Ascending aorta (tissue), 2 donors: ENCODE results near the gene HYAL1. TPM values are rescaled to one million over a fixed set of nuclear protein-coding genes. Genes with fewer than 3 reads are reported as not detected.

Experiments used
- DNase-seq, 2 donors: peaks; one replicate each; pipeline ENCODE4 v3.0.0-alpha.2; 2019; ENCODE audit warnings: low spot score in 2 of 2
- H3K27ac ChIP-seq, 2 donors: fragments of 200-600 bp; sonication (generic); one replicate each; pipeline ENCODE4 v1.5.1; 2016 to 2017; ENCODE audit warnings: mild to moderate bottlenecking in 1 of 2
- H3K27me3 ChIP-seq: fragments of 200-600 bp; sonication (generic); one replicate; pipeline ENCODE4 v1.5.1; 2017
- H3K36me3 ChIP-seq, 2 donors: fragments of 200-600 bp; sonication (generic); one replicate each; pipeline ENCODE4 v1.5.1; 2016
- H3K4me1 ChIP-seq, 2 donors: fragments of 200-600 bp; sonication (generic); one replicate each; pipeline ENCODE4 v1.5.1; 2016 to 2017; ENCODE audit warnings: mild to moderate bottlenecking in 1 of 2
- H3K4me3 ChIP-seq, 2 donors: fragments of 200-600 bp; sonication (generic); one replicate each; pipeline ENCODE4 v1.5.1; 2016 to 2017; ENCODE audit warnings: mild to moderate bottlenecking in 1 of 2
- H3K9me3 ChIP-seq, 2 donors: fragments of 200-600 bp; sonication (generic); one replicate each; pipeline ENCODE4 v1.5.1; 2016
- intact Hi-C: fragments of 100-400 bp; cut with DNase I; formaldehyde crosslinking; loops from one replicate; pipeline ENCODE4 v1.15.1; 2023
- total RNA-seq: library from RNA; depleted of rRNA; stranded (reverse); fragments of >200 nt; gene quantifications from one replicate; pipeline ENCODE4 v1.1.0, GENCODE V29; 2016
- TF ChIP-seq, protein P1 (sequence below), 3 experiments: fragments of 200-600 bp in 2 of 3; fragments of 450-650 bp in 1 of 3; sonication (generic) in 2 of 3; IDR thresholded peaks; one replicate each; pipeline ENCODE4 v1.5.1; 2016 to 2019; ENCODE audit warnings: antibody characterized with exemption in 3 of 3, mild to moderate bottlenecking in 1 of 3, moderate library complexity in 1 of 3

The HYAL1 gene
- total RNA-seq, 1 donor from 2014 or later: 49.5 TPM

DNA sequence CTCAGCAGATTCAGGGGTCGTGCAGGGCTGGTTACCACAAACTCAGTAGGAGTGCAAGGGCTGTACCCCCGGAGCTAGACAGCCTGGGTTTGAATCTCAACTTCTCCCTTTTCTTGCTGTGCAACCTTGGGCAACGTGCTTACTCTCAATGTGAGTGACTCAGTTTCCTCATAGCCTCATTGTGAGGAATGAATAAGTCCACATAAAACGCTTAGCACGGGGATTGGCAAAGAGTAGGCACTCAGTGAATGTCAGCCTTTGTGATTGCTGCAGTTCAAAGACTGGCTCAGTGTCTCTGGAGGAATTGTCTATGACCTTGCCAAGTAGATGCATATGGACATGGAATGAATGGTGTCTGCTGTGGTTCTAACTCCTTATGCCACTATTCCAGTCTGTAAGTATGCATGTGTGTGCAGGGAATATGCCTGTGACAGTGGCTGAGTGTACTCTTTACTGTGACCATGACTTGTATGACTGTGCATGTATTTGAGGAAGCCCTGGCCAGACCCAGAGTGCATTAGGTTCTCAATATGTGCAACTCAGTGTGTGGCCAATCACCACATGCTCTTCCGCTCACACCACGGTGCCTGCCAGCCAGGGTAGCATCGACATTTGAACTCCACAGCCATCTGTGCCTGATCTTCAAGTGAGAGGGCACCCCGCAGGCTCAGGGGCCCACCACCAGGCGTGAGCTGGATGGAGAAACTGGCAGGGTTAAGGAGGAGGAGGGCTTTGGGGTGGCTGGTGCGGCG, 3.3 kb downstream of the HYAL1 start:
- intact Hi-C loops: loop anchor here (1.0 to 2.0 kb wide), 2 partner anchors 21 to 35 kb away; no protein-coding TSS in a partner anchor
- Histone ChIP-seq H3K4me1 (peaks cover 13 to 19% of the 10 kb centered on the region in 2 donors), H3K4me3 (peak overlapping the region; percentile 43 to 89), H3K36me3 (peaks cover 0 to 10% of the 10 kb centered on the region in 2 donors), H3K9me3 (no peaks in the 10 kb centered on the region), H3K27me3 (no peaks in the 10 kb centered on the region), H3K27ac (peak overlapping the region; percentile 77 to 78)
- TF ChIP-seq, protein P1, sequence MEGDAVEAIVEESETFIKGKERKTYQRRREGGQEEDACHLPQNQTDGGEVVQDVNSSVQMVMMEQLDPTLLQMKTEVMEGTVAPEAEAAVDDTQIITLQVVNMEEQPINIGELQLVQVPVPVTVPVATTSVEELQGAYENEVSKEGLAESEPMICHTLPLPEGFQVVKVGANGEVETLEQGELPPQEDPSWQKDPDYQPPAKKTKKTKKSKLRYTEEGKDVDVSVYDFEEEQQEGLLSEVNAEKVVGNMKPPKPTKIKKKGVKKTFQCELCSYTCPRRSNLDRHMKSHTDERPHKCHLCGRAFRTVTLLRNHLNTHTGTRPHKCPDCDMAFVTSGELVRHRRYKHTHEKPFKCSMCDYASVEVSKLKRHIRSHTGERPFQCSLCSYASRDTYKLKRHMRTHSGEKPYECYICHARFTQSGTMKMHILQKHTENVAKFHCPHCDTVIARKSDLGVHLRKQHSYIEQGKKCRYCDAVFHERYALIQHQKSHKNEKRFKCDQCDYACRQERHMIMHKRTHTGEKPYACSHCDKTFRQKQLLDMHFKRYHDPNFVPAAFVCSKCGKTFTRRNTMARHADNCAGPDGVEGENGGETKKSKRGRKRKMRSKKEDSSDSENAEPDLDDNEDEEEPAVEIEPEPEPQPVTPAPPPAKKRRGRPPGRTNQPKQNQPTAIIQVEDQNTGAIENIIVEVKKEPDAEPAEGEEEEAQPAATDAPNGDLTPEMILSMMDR (IDR thresholded peaks at IDR 0.05): no peak
- DNase-seq: no peak

DNA sequence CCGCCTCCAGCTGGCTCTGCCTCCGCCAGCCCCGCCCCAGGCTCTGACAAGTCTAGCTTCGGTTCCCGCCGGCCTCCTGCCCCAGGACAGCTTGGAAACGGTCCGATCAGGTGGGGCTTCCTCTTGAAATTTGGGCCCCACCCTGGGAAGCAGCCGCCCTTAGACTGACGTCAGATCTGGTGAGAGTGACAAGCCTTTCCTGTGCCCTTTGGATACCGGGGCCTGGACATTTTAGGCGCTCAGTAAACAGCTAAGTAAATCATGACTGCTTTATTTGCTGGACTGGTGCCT, 3.8 kb downstream of the HYAL1 start:
- Histone ChIP-seq H3K4me3 (peak overlapping the region; percentile 43 to 89), H3K27ac (peak overlapping the region; percentile 77 to 78), H3K4me1 (peaks cover 13 to 19% of the 10 kb centered on the region in 2 donors), H3K9me3 (no peaks in the 10 kb centered on the region), H3K27me3 (no peaks in the 10 kb centered on the region), H3K36me3 (peaks cover 0 to 10% of the 10 kb centered on the region in 2 donors)
- intact Hi-C loops: loop anchor here (1.0 to 2.0 kb wide), 2 partner anchors 22 to 35 kb away; no protein-coding TSS in a partner anchor
- TF ChIP-seq, protein P1 (IDR thresholded peaks at IDR 0.05): no peak
- DNase-seq: no peak

DNA sequence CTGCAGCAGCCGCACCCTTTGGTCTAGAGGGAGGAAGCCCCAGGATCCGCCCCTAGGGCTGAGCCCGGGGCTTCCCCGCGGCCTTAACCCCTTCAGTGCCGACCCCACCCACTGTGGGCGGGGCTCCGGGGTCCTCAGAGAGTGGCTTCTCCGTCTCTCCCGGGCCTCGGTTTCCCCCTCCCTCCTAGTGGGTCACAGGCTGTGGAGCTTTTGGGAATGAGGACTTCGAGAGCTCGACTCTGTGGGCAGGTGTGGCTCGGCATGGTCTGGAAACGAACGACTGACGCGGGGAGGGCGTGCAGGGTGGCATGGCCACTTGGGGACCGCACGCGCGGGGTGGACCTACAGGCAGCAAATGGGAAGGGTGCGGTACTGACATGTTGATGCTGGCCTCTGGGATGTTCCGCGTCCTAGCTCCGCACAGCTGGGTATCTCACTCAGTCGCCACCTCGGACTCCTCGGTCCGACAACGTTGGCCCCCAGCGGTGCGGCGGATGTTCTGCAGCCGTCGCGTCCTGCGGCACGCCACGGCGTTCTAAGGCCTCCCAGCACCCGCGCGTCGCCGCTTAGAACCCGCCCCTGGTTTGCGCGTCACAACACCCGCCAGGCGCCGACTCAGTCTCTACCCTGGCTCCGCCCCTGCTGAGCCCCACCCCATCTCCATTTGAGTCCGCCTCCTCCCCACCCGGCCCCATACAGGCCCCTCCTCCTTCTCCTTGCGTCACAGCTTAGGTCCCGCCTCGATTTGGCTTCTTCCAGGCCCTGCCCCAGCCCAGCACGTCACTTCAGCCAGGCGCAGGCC, 4.3 kb downstream of the HYAL1 start, which contains the start of the genes HYAL3 and NAA80:
TSS of gene HYAL3 (minus strand) at position 570 of the 802 bp plus-strand sequence. CDS start 3,803 bp downstream, outside the sequence.
TSS of gene NAA80 (minus strand) at position 570 of the 802 bp plus-strand sequence. CDS start 1,942 bp downstream, outside the sequence.
- intact Hi-C loops: loop anchor here (1.0 to 2.0 kb wide), 2 partner anchors 22 to 34 kb away; no protein-coding TSS in a partner anchor
- H3K4me1 ChIP-seq: peaks cover 13 to 19% of the 10 kb centered on the region in 2 donors

DNA sequence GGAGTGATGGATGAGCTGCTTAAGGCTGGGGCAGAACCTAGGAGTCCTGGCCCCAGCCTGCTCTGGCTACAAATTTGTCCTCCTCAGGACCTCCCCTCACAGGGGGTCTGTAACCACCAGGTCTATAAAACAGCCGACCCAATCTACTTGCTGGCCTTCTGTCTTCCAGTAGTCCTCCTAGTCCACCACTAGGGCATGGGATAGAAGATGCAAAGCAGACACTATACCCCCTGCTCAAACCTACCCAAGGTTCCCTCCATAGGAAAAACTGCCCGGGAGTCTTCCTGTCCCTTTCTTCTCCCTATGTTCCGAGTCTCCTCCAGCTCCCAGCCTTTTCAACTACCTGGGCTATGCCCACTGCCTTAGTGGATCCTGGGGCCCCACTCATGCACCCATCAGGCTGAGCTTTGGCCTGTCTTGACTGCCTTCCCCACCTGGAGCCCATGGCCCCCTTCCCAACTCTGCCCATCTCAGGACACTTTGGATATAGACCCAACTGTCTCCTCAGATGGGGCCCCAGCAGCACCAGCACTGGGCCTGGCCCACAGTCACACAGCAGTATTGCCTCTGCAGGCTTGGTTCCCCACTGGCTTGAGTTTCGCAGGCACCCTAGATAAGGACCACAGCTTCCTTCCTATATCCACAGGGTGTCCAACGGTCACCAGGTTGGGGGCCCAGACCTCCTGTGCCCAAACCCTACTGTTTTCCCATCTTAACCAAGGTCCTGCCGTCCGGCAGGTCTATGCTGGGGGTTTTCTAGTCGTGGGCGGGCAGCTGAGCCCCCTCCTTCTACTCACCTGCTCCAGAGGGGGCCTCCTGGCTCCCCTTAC, 5.3 kb downstream of the HYAL1 start:
- DNase-seq: no peak
- Histone ChIP-seq H3K27ac (peak overlapping the region; percentile 90 to 91), H3K9me3 (no peaks in the 10 kb centered on the region), H3K4me3 (peak overlapping the region; percentile 85 to 89), H3K4me1 (peaks cover 13 to 24% of the 10 kb centered on the region in 2 donors), H3K27me3 (no peaks in the 10 kb centered on the region), H3K36me3 (peaks cover 0 to 10% of the 10 kb centered on the region in 2 donors)
- TF ChIP-seq, protein P1 (IDR thresholded peaks at IDR 0.05): peak in 1 of 3 experiments; percentile 5
- intact Hi-C loops: loop anchor here (2.0 kb wide), 1 partner anchor 33 kb away; no protein-coding TSS in a partner anchor

More for the DNA sequence above, 4.3 kb downstream of the HYAL1 start, which contains the start of the genes HYAL3 and NAA80:
- peak within 1 kb of the TSS; percentile 85 to 89 for H3K4me3 ChIP-seq
- H3K36me3 ChIP-seq: peaks cover 0 to 10% of the 10 kb centered on the region in 2 donors
- peak; percentile 96 to 100 for DNase-seq
- TF ChIP-seq, protein P1 (IDR thresholded peaks at IDR 0.05): peak; percentile 30 to 58 (median 39)
- H3K9me3 ChIP-seq: no peaks in the 10 kb centered on the region
- no peaks in the 10 kb centered on the region for H3K27me3 ChIP-seq
- H3K27ac ChIP-seq: peak within 1 kb of the TSS; percentile 90 to 91

DNA sequence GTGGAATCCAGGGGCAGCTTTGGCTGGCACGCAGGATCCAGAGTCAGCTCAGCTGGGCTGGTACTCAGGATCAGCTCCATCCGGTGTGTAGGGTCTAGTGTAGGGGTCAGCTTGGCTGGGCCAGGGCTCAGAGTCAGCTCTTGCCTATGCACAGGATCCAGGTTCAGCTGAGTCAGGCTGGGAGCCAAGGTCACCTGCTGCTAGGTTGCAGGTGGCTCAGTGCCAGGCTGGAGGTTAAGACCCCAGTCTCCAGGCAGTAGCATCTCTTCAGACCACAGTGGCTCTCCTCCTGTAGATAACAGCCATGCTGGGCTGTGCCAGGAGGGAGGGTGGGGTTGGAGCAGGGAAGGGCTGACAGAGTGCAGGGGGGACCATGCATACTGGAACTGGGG, 6.0 kb downstream of the HYAL1 start:
- Histone ChIP-seq H3K4me3 (no peak overlapping the region), H3K27me3 (no peaks in the 10 kb centered on the region), H3K4me1 (peaks cover 13 to 29% of the 10 kb centered on the region in 2 donors), H3K27ac (peak overlapping the region in 1 of 2 donors; percentile 91), H3K36me3 (peaks cover 0 to 10% of the 10 kb centered on the region in 2 donors), H3K9me3 (no peaks in the 10 kb centered on the region)
- intact Hi-C loops: no loop called here
- DNase-seq: no peak
- TF ChIP-seq, protein P1 (IDR thresholded peaks at IDR 0.05): no peak
